HEK293 (cell line): ENCODE results near the gene ITPA.

Experiments
- ELK4 ChIP-seq: IDR thresholded peaks from 2 replicates; pipeline ENCODE4 v1.6.1; 2011; ENCODE audit warnings: mild to moderate bottlenecking, low read depth, low read length, borderline replicate concordance
- FEZF1 ChIP-seq: fragments of 450-650 bp; formaldehyde crosslinking; IDR thresholded peaks from 2 replicates; pipeline ENCODE4 v1.5.1; 2016; ENCODE audit warnings: missing biosample characterization, missing genetic modification characterization
- GLIS2 ChIP-seq: fragments of 450-650 bp; formaldehyde crosslinking; IDR thresholded peaks from 2 replicates; pipeline ENCODE4 v1.5.1; 2016; ENCODE audit warnings: missing biosample characterization, missing genetic modification characterization
- HIC1 ChIP-seq: fragments of 450-650 bp; formaldehyde crosslinking; IDR thresholded peaks from 2 replicates; pipeline ENCODE4 v1.5.1; 2016; ENCODE audit warnings: missing biosample characterization, missing genetic modification characterization
- INSM2 ChIP-seq: fragments of 450-650 bp; formaldehyde crosslinking; IDR thresholded peaks from 2 replicates; pipeline ENCODE4 v1.5.1; 2016; ENCODE audit warnings: missing biosample characterization, missing genetic modification characterization
- KLF17 ChIP-seq: fragments of 450-650 bp; formaldehyde crosslinking; IDR thresholded peaks from 2 replicates; pipeline ENCODE4 v1.5.1; 2016; ENCODE audit warnings: missing biosample characterization, missing genetic modification characterization
- MEIS1 ChIP-seq: sonication (generic); formaldehyde crosslinking; IDR thresholded peaks from 2 replicates; pipeline ENCODE4 v1.8.1; 2022; ENCODE audit warnings: missing genetic modification reagents, mild to moderate bottlenecking, borderline replicate concordance
- SCRT2 ChIP-seq: fragments of 450-650 bp; formaldehyde crosslinking; IDR thresholded peaks from 2 replicates; pipeline ENCODE4 v1.5.1; 2016; ENCODE audit warnings: missing biosample characterization, missing genetic modification characterization
- TRIM28 ChIP-seq: IDR thresholded peaks from 2 replicates; pipeline ENCODE4 v1.6.1; 2011; ENCODE audit warnings: low read length, control low read depth, borderline replicate concordance
- ZBTB17 ChIP-seq: fragments of 450-650 bp; formaldehyde crosslinking; IDR thresholded peaks from 2 replicates; pipeline ENCODE4 v1.5.1; 2016; ENCODE audit warnings: missing biosample characterization, missing genetic modification characterization
- ZEB2 ChIP-seq: fragments of 450-650 bp; formaldehyde crosslinking; IDR thresholded peaks from 2 replicates; pipeline ENCODE4 v1.5.1; 2016; ENCODE audit warnings: missing biosample characterization, missing genetic modification characterization
- ZNF114 ChIP-seq: fragments of 450-650 bp; formaldehyde crosslinking; IDR thresholded peaks from 2 replicates; pipeline ENCODE4 v1.5.0; 2017; ENCODE audit warnings: missing biosample characterization, missing genetic modification characterization
- ZNF138 ChIP-seq: fragments of 450-650 bp; formaldehyde crosslinking; IDR thresholded peaks from 2 replicates; pipeline ENCODE4 v1.5.1; 2016; ENCODE audit warnings: missing biosample characterization, missing genetic modification characterization, borderline replicate concordance
- ZNF146 ChIP-seq: fragments of 450-650 bp; formaldehyde crosslinking; IDR thresholded peaks from 2 replicates; pipeline ENCODE4 v1.5.1; 2016; ENCODE audit warnings: missing biosample characterization, missing genetic modification characterization
- ZNF16 ChIP-seq: fragments of 450-650 bp; formaldehyde crosslinking; IDR thresholded peaks from 2 replicates; pipeline ENCODE4 v1.5.1; 2016; ENCODE audit warnings: low read depth, missing biosample characterization, missing genetic modification characterization
- ZNF175 ChIP-seq: fragments of 450-650 bp; formaldehyde crosslinking; IDR thresholded peaks from 2 replicates; pipeline ENCODE4 v1.5.1; 2016; ENCODE audit warnings: missing biosample characterization, missing genetic modification characterization
- ZNF302 ChIP-seq: fragments of 450-650 bp; formaldehyde crosslinking; IDR thresholded peaks from 2 replicates; pipeline ENCODE4 v1.5.1; 2016; ENCODE audit warnings: missing biosample characterization, missing genetic modification characterization, low read depth
- ZNF350 ChIP-seq: fragments of 450-650 bp; formaldehyde crosslinking; IDR thresholded peaks from 2 replicates; pipeline ENCODE4 v1.5.0; 2017; ENCODE audit warnings: missing biosample characterization, mild to moderate bottlenecking, missing genetic modification characterization
- ZNF416 ChIP-seq: fragments of 450-650 bp; formaldehyde crosslinking; IDR thresholded peaks from 2 replicates; pipeline ENCODE4 v1.5.1; 2016; ENCODE audit warnings: missing biosample characterization, missing genetic modification characterization
- ZNF48 ChIP-seq: fragments of 450-650 bp; formaldehyde crosslinking; IDR thresholded peaks from 2 replicates; pipeline ENCODE4 v1.5.1; 2016; ENCODE audit warnings: missing biosample characterization, missing genetic modification characterization
- ZNF488 ChIP-seq: fragments of 450-650 bp; formaldehyde crosslinking; IDR thresholded peaks from 2 replicates; pipeline ENCODE4 v1.5.1; 2016; ENCODE audit warnings: missing biosample characterization, missing genetic modification characterization
- ZNF514 ChIP-seq: fragments of 450-650 bp; formaldehyde crosslinking; IDR thresholded peaks from 2 replicates; pipeline ENCODE4 v1.5.1; 2016; ENCODE audit warnings: missing biosample characterization, missing genetic modification characterization
- ZNF580 ChIP-seq: fragments of 450-650 bp; formaldehyde crosslinking; IDR thresholded peaks from 2 replicates; pipeline ENCODE4 v1.5.1; 2016; ENCODE audit warnings: missing biosample characterization, missing genetic modification characterization
- ZNF596 ChIP-seq: fragments of 450-650 bp; IDR thresholded peaks from 2 replicates; pipeline ENCODE4 v1.5.0; 2018; ENCODE audit warnings: missing biosample characterization, mild to moderate bottlenecking, missing genetic modification characterization, moderate library complexity
- ZNF677 ChIP-seq: fragments of 450-650 bp; IDR thresholded peaks from 2 replicates; pipeline ENCODE4 v1.5.0; 2018; ENCODE audit warnings: missing biosample characterization, mild to moderate bottlenecking, missing genetic modification characterization, moderate library complexity
- ZNF692 ChIP-seq: fragments of 450-650 bp; formaldehyde crosslinking; IDR thresholded peaks from 2 replicates; pipeline ENCODE4 v1.5.1; 2016; ENCODE audit warnings: missing biosample characterization, missing genetic modification characterization
- ZNF747 ChIP-seq: fragments of 450-650 bp; formaldehyde crosslinking; IDR thresholded peaks from 2 replicates; pipeline ENCODE4 v1.5.1; 2016; ENCODE audit warnings: missing biosample characterization, missing genetic modification characterization
- ZXDB ChIP-seq: fragments of 450-650 bp; formaldehyde crosslinking; IDR thresholded peaks from 2 replicates; pipeline ENCODE4 v1.5.1; 2016; ENCODE audit warnings: missing biosample characterization, missing genetic modification characterization
- TF ChIP-seq, protein P1 (sequence below): fragments of 450-650 bp; formaldehyde crosslinking; IDR thresholded peaks from 2 replicates; pipeline ENCODE4 v1.5.1; 2016; ENCODE audit warnings: missing biosample characterization, missing genetic modification characterization

The ITPA gene

GRCh38 chr20:3239026-3239866 is 29.9 kb downstream of the ITPA start, which contains the start of gene SLC4A11 (continued):
- TF ChIP-seq ZNF692 (tag by site-specific recombination): peak; percentile 99
- no peak for TF ChIP-seq ZNF16 (tag by site-specific recombination)
- 0 out of 2 replicates have a peak, but pooled peaks have one; percentile 3 for TF ChIP-seq ZNF677 (tag by site-specific recombination)
- TF ChIP-seq ZNF747 (tag by site-specific recombination): no peak
- TF ChIP-seq SCRT2: no peak
- TF ChIP-seq ZBTB17 (tag by site-specific recombination): peak; percentile 58
- TF ChIP-seq ZNF48 (tag by site-specific recombination): no peak
- TF ChIP-seq INSM2 (tag by site-specific recombination): no peak
- 0 out of 2 replicates have a peak, but pooled peaks have one; percentile 37 for TF ChIP-seq ZNF596 (tag by site-specific recombination)
- no peak for TF ChIP-seq ELK4
- no peak for TF ChIP-seq ZNF175 (tag by site-specific recombination)
- no peak for TF ChIP-seq FEZF1 (tag by site-specific recombination)
- TF ChIP-seq, protein P1, sequence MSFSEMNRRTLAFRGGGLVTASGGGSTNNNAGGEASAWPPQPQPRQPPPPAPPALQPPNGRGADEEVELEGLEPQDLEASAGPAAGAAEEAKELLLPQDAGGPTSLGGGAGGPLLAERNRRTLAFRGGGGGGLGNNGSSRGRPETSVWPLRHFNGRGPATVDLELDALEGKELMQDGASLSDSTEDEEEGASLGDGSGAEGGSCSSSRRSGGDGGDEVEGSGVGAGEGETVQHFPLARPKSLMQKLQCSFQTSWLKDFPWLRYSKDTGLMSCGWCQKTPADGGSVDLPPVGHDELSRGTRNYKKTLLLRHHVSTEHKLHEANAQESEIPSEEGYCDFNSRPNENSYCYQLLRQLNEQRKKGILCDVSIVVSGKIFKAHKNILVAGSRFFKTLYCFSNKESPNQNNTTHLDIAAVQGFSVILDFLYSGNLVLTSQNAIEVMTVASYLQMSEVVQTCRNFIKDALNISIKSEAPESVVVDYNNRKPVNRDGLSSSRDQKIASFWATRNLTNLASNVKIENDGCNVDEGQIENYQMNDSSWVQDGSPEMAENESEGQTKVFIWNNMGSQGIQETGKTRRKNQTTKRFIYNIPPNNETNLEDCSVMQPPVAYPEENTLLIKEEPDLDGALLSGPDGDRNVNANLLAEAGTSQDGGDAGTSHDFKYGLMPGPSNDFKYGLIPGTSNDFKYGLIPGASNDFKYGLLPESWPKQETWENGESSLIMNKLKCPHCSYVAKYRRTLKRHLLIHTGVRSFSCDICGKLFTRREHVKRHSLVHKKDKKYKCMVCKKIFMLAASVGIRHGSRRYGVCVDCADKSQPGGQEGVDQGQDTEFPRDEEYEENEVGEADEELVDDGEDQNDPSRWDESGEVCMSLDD (tag by site-specific recombination): no peak
- TF ChIP-seq ZEB2: peak; percentile 66
- no peak for TF ChIP-seq ZNF114 (tag by site-specific recombination)
- TF ChIP-seq ZNF488 (tag by site-specific recombination): no peak
- TF ChIP-seq ZNF416 (tag by site-specific recombination): no peak
- TF ChIP-seq MEIS1: no peak
- TF ChIP-seq ZNF350: no peak
- TF ChIP-seq HIC1 (tag by site-specific recombination): no peak
- TF ChIP-seq GLIS2 (tag by site-specific recombination): peak; percentile 80
- TF ChIP-seq TRIM28: no peak
- TF ChIP-seq ZNF514 (tag by site-specific recombination): no peak
- TF ChIP-seq ZNF302 (tag by site-specific recombination): no peak
- TF ChIP-seq ZNF580 (tag by site-specific recombination): no peak
- no peak for TF ChIP-seq KLF17 (tag by site-specific recombination)
- no peak for TF ChIP-seq ZNF138 (tag by site-specific recombination)
- TF ChIP-seq ZNF146 (tag by site-specific recombination): no peak
- 0 out of 2 replicates have a peak, but pooled peaks have one; percentile 32 for TF ChIP-seq ZXDB (tag by site-specific recombination)
